ENCODE results near the gene NT5M.
"Not testable (repeated sequence)": the region's sequence is repeated elsewhere in the genome, so short reads cannot be mapped to it uniquely, and the experiment has no call there.

Gene NT5M

DNA sequence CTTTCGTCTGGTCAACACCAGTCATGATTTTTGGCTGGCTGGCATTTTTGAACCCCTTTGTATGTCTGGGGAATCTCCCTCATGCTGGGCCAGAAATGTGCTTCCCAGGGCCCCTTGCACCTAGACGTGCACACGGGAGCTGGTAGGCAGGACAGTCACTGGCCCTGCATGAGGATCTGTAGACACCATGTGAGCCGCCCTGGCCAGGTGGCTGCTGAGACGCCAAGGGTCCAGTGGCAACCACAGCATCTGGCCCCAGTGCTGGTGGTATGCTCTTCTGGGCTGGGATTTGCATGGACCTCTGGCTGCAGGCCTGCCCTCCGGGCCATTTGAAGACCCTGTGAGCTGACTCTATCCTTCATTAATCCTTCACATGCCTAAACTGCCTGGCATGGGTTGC, 67.5 kb downstream of the NT5M start:
- DNase-seq (ENCODE audit: extremely low read depth in 1 of 2, low read depth in 1 of 2): no peak

- DNase-seq (ENCODE audit: extremely low read depth in 1 of 2, low read depth in 1 of 2): no peak
Measured at GRCh38 chr17:17372856-17373520, 69.8 kb downstream of the NT5M start.

DNA sequence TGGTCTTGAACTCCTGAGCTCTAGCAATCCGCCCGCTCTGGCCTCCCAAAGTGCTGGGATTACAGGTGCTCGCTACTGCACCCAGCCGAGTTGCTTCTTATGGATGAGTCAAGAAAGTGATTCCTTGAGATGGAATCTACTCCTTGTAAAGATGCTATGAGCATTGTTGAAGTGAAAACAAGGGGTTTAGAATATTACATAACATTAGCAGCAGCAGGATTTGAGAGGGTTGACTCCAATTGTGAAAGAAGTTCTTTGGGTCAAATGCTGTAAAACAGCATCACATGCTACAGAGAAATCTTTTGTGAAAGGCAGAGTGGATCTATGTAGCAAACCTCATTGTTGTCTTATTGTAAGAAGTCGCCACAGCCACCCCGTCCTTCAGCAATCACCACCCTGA, 72.7 kb downstream of the NT5M start:
- DNase-seq (ENCODE audit: extremely low read depth in 1 of 2, low read depth in 1 of 2): no peak

DNA sequence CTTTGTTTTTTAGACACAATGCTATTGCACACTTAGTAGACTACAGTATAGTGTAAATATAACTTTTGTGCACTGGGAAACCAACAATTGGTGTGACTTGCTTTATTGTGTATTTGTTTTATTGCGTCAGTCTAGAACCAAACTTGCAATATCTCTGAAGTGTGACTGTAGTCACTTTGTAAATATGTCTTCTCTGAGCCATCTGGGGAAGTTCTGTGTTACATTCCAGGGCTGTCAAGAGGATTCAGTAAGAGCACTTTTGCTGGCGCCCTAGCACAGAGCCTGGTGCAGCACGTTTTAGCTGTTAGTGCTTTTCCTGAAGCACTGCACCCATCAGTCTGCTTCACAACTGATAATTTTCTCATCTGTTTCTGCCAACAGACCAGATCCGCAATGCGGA, 73.2 kb downstream of the NT5M start:
- DNase-seq (ENCODE audit: extremely low read depth in 1 of 2, low read depth in 1 of 2): no peak

GRCh38 chr17:17377071-17377967, 74.1 kb downstream of the NT5M start:
- no peak for DNase-seq (ENCODE audit: extremely low read depth in 1 of 2, low read depth in 1 of 2)

- DNase-seq (ENCODE audit: extremely low read depth in 1 of 2, low read depth in 1 of 2): no peak
Measured at GRCh38 chr17:17379197-17379991, 76.2 kb downstream of the NT5M start.

GRCh38 chr17:17380145-17380925, 77.2 kb downstream of the NT5M start:
- no peak for DNase-seq (ENCODE audit: extremely low read depth in 1 of 2, low read depth in 1 of 2)

- DNase-seq (ENCODE audit: extremely low read depth in 1 of 2, low read depth in 1 of 2): no peak
Measured at GRCh38 chr17:17381446-17382064, 78.4 kb downstream of the NT5M start.

DNA sequence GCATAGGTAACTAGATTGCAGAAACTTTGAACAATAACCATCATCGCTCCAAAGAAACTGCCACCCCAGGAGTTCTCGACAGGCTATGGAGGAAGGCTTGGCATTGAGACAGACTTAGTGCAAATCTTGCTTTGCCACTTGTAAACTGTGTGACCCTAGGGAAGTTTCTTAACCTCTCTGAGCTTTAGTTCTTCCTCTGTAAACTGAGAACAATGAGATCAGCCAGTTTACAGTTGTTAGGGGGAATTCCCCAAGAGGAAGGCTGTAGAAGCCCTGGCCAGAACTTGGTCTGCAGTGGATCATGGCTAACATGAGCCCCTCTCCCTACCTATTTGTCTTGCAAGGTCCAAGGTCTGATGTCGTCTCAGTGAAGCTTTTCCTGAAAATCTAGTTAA, 78.9 kb downstream of the NT5M start:
- DNase-seq (ENCODE audit: extremely low read depth in 1 of 2, low read depth in 1 of 2): no peak

DNA sequence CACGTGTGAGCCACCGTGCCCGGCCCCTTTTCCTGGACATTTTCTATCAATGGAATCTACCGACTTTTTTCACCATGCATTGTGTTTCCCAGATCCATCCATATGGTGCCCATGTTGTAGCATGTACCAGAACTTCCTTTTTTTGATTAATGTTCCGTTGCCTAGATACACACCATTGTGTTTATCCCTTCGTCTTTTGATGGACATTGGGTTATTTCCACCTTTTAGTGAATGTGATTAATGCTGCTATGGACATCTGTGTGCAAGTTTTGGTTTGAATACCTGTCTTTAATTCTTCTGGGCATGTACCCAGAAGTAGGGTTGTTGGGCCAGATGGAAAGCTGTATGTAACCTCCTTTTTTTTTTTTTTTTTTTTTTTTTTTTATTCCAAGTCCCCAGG, 79.8 kb downstream of the NT5M start:
- no peak for DNase-seq (ENCODE audit: extremely low read depth in 1 of 2, low read depth in 1 of 2)

- DNase-seq (ENCODE audit: extremely low read depth in 1 of 2, low read depth in 1 of 2): not testable (repeated sequence)
Measured at GRCh38 chr17:17383431-17384290, 80.5 kb downstream of the NT5M start.

- DNase-seq (ENCODE audit: extremely low read depth in 1 of 2, low read depth in 1 of 2): no peak
Measured at GRCh38 chr17:17384291-17384615, 81.1 kb downstream of the NT5M start.

DNA sequence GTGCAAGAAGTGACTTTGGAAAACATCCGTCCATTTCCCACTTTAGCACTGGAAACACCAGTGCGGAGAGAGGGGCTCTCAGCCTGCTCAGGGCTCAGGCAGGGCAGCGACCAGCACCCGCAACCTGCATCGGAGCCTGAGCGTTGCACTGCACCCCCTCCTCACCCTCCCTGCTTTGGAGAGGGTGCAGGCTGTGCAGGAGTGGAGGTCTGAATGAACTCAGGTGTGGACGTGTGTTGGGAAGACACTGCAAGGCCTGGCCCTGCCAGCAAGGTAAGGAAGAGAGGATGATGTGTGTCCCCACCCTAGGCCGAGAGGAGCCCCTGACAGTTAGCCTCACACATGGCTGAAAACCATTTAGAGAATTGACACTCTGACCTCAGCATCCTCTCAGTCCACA, 81.8 kb downstream of the NT5M start:
- no peak for DNase-seq (ENCODE audit: extremely low read depth in 1 of 2, low read depth in 1 of 2)

GRCh38 chr17:17385491-17385890, 82.3 kb downstream of the NT5M start:
- no peak for DNase-seq (ENCODE audit: extremely low read depth in 1 of 2, low read depth in 1 of 2)

DNA sequence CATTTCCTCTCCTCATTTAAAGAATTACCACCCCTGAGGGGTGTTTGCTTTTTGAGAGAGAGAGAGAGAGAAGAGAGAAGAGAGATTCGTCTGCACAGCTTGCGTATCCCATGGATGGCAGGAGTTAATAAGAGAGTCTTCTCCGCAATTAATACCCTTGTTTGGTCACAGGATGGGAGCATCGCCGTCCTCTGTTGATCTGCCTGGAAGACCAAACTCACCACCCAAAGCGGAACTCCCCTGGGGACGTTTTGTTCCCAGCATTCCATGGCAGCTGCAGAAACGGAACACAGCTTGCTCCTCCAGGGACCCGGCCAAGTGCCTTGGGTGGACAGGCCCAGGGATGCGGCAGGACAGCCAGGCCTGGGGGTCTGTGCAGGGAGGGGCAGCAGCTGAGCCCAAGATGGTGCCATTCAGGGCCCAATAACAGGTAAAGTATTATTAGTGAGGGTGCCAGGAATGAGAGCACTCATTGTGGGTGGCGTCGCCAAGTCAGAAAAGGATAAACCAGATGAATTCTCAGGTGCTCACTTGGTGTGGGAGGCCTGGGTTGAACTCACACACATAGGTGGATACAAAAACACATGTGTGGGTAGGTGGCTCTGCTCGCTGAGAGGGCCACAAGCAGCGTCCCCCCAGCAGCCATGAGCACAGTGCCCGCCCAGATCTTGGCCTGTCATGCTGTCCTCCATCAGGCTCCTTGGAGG, 83.1 kb downstream of the NT5M start:
- DNase-seq (ENCODE audit: extremely low read depth in 1 of 2, low read depth in 1 of 2): no peak

GRCh38 chr17:17387017-17387497, 83.9 kb downstream of the NT5M start:
- DNase-seq (ENCODE audit: extremely low read depth in 1 of 2, low read depth in 1 of 2): no peak

GRCh38 chr17:17387498-17388362, 84.6 kb downstream of the NT5M start:
- DNase-seq (ENCODE audit: extremely low read depth in 1 of 2, low read depth in 1 of 2): no peak

All from activated CD8-positive, alpha-beta memory T cell treated with anti-CD3 and anti-CD28 coated beads for 1 hour (primary cell).